ENCODE measurements around the gene MRPL49.

MRPL49 gene

GRCh38 chr11:65103476-65103875, 18.6 kb upstream of the MRPL49 start:
- no peak for DNase-seq

- DNase-seq: no peak
Observed at GRCh38 chr11:65104628-65105027, 17.5 kb upstream of the MRPL49 start.

GRCh38 chr11:65107078-65107477, 15.0 kb upstream of the MRPL49 start:
- DNase-seq: no peak

GRCh38 chr11:65107751-65108468, 14.2 kb upstream of the MRPL49 start:
- DNase-seq: no peak

- no peak for DNase-seq
Observed at GRCh38 chr11:65108469-65109123, 13.5 kb upstream of the MRPL49 start.

- no peak for DNase-seq
Observed at GRCh38 chr11:65109231-65110198, 12.6 kb upstream of the MRPL49 start.

- peak; percentile 89 for DNase-seq
Observed at GRCh38 chr11:65110354-65110861, 11.7 kb upstream of the MRPL49 start.

- DNase-seq: no peak
Observed at GRCh38 chr11:65111159-65111743, 10.9 kb upstream of the MRPL49 start.

GRCh38 chr11:65111744-65112545, 10.2 kb upstream of the MRPL49 start, which contains the start of gene TM7SF2:
Gene TM7SF2, plus strand, starts transcription at chr11:65111872. Its CDS starts 144 bp downstream, at chr11:65112016.
- peak; percentile 94 for DNase-seq

- DNase-seq: peak; percentile 76
Observed at GRCh38 chr11:65112546-65113360, 9.4 kb upstream of the MRPL49 start.

- DNase-seq: no peak
Observed at GRCh38 chr11:65113361-65113756, 8.8 kb upstream of the MRPL49 start.

GRCh38 chr11:65113839-65114238, 8.3 kb upstream of the MRPL49 start:
- no peak for DNase-seq

GRCh38 chr11:65114538-65115171, 7.5 kb upstream of the MRPL49 start:
- no peak for DNase-seq

GRCh38 chr11:65115361-65116082, 6.6 kb upstream of the MRPL49 start:
- DNase-seq: no peak

GRCh38 chr11:65116370-65117205, 5.5 kb upstream of the MRPL49 start:
- peak; percentile 56 for DNase-seq

GRCh38 chr11:65117206-65118096, 4.7 kb upstream of the MRPL49 start, which contains the start of gene ZNHIT2:
Gene ZNHIT2, minus strand, starts transcription at chr11:65117701. Its CDS starts 48 bp downstream, at chr11:65117653.
- peak; percentile 99 for DNase-seq

- no peak for DNase-seq
Observed at GRCh38 chr11:65118097-65118837, 3.9 kb upstream of the MRPL49 start.
